Chondrocyte (in vitro differentiated cells): Measurements from ENCODE around the gene MAP3K8. TPM values are rescaled to one million over a fixed set of nuclear protein-coding genes. Genes with fewer than 3 reads are reported as not detected.

Experiments used
- DNase-seq: peaks from one replicate; pipeline ENCODE4 v3.0.0; 2021; ENCODE audit warnings: mixed read lengths, low spot score
- H3K27ac Mint-ChIP-seq: one replicate; pipeline ENCODE4 v1.8.0; 2021; ENCODE audit warnings: mild to moderate bottlenecking, moderate library complexity, mixed read lengths; ENCODE audit not compliant: unreplicated experiment
- H3K27me3 Mint-ChIP-seq: 2 replicates; pipeline ENCODE4 v1.8.0; 2021; ENCODE audit warnings: low read depth, mixed read lengths
- H3K36me3 Mint-ChIP-seq: 2 replicates; pipeline ENCODE4 v1.8.0; 2021; ENCODE audit warnings: low read depth, mixed read lengths
- H3K4me1 Mint-ChIP-seq: 2 replicates; pipeline ENCODE4 v1.8.0; 2021; ENCODE audit warnings: low read depth, mild to moderate bottlenecking, mixed read lengths
- H3K4me3 Mint-ChIP-seq: one replicate; pipeline ENCODE4 v1.8.0; 2021; ENCODE audit warnings: mild to moderate bottlenecking, moderate library complexity, mixed read lengths; ENCODE audit not compliant: unreplicated experiment
- H3K9me3 Mint-ChIP-seq: 2 replicates; pipeline ENCODE4 v1.8.0; 2021; ENCODE audit warnings: low read depth, mixed read lengths
- CTCF ChIP-seq: fragments of 200-600 bp; sonication (generic); IDR thresholded peaks from 2 replicates; pipeline ENCODE4 v1.5.0; 2021; ENCODE audit warnings: antibody characterized with exemption, mild to moderate bottlenecking, moderate library complexity
- total RNA-seq: library from RNA; stranded (reverse); gene quantifications from 3 replicates; pipeline ENCODE4 v1.2.1, GENCODE V29; 2021

The MAP3K8 gene
- total RNA-seq, 1 donor from 2014 or later, result 9.4 TPM

GRCh38 chr10:30510184-30510931 is 76.4 kb downstream of the MAP3K8 start:
- H3K4me1 Mint-ChIP-seq, result peaks cover 9% of the 10 kb centered on the region
- H3K9me3 Mint-ChIP-seq, result no peaks in the 10 kb centered on the region

GRCh38 chr10:30510932-30511700 is 77.1 kb downstream of the MAP3K8 start:
- H3K36me3 Mint-ChIP-seq, result no peaks in the 10 kb centered on the region
- DNase-seq, result no peak
- no peaks in the 10 kb centered on the region for H3K9me3 Mint-ChIP-seq
- peaks cover 9% of the 10 kb centered on the region for H3K4me1 Mint-ChIP-seq
- peak overlapping the region; percentile 77 for H3K27ac Mint-ChIP-seq
- H3K27me3 Mint-ChIP-seq, result no peaks in the 10 kb centered on the region
- no peak for TF ChIP-seq CTCF
- H3K4me3 Mint-ChIP-seq, result no peak overlapping the region

More at GRCh38 chr10:30510184-30510931, 76.4 kb downstream of the MAP3K8 start:
- peak; percentile 60 for TF ChIP-seq CTCF
- Mint-ChIP-seq H3K27me3 (peaks cover 3% of the 10 kb centered on the region), H3K27ac (peak overlapping the region; percentile 77), H3K4me3 (no peak overlapping the region), H3K36me3 (no peaks in the 10 kb centered on the region)
- DNase-seq, result no peak

Other genes with a start within 250 kb of the MAP3K8 start
- gene MTPAP, start 84.9 kb upstream of the MAP3K8 start, total RNA-seq, result 18.0 to 24.2 TPM (median 18.3 TPM) in 3 replicates
- gene LYZL2, start 195.6 kb downstream of the MAP3K8 start, total RNA-seq, result not detected in 3 replicates